ENCODE data around the gene DDB1. TPM values are rescaled to one million over a fixed set of nuclear protein-coding genes. Genes with fewer than 3 reads are reported as not detected.

Gene DDB1
- total RNA-seq, 2 donors from 2014 or later = 179 to 253 TPM

- Histone ChIP-seq H3K27ac (no peak overlapping the region), H3K36me3 (peaks cover 27 to 43% of the 10 kb centered on the region in 2 donors), H3K9me3 (no peaks in the 10 kb centered on the region), H3K27me3 (replicated peaks; ENCODE audit: insufficient read depth) (no peaks in the 10 kb centered on the region), H3K4me1 (replicated peaks) (no peaks in the 10 kb centered on the region), H3K4me3 (no peak overlapping the region)
- TF ChIP-seq CTCF (IDR thresholded peaks at IDR 0.05) = no peak
- TF ChIP-seq POLR2A (IDR thresholded peaks at IDR 0.05) = no peak
- TF ChIP-seq POLR2AphosphoS5 (IDR thresholded peaks at IDR 0.05) = no peak
- intact Hi-C loops (cut with DNase I) = no loop called here
- no peak for DNase-seq (ENCODE audit: low spot score)
- 96% methylated on average over 1 of the region's 1 CpG for WGBS
Measured at GRCh38 chr11:61306221-61306620, 26.7 kb downstream of the DDB1 start.

GRCh38 chr11:61305417-61305816, 27.5 kb downstream of the DDB1 start:
- Histone ChIP-seq H3K27ac (no peak overlapping the region), H3K4me1 (replicated peaks) (no peaks in the 10 kb centered on the region), H3K36me3 (peaks cover 27 to 41% of the 10 kb centered on the region in 2 donors), H3K27me3 (replicated peaks; ENCODE audit: insufficient read depth) (no peaks in the 10 kb centered on the region), H3K9me3 (no peaks in the 10 kb centered on the region), H3K4me3 (no peak overlapping the region)
- 98% methylated on average over 7 of the region's 7 CpGs for WGBS
- no peak for TF ChIP-seq CTCF (IDR thresholded peaks at IDR 0.05)
- intact Hi-C loops (cut with DNase I) = no loop called here
- no peak for DNase-seq (ENCODE audit: low spot score)

DNA sequence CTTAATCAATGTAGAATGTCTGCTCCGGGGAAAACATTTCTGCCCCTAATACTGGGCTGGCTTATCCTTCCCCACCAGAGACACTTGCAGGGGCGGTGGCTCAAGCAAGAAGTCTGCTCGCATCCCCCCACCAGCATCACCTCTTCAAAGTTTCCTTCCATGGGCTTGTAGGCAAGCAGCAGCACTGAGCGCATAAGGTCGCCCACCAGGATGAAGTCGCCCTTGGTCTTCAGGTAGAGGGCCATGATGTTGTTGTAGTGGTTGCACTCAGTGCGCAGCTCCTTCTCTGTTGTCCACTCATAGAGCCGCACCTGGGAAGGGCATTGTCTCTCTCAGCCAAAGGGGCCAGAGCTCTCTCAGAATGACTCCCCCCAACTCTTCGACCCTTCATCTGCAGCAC, 29.2 kb downstream of the DDB1 start:
- H3K27ac ChIP-seq = no peak overlapping the region
- intact Hi-C loops (cut with DNase I) = no loop called here
- no peak overlapping the region for H3K4me3 ChIP-seq
- DNase-seq (ENCODE audit: low spot score) = no peak
- no peaks in the 10 kb centered on the region for H3K9me3 ChIP-seq
- no peaks in the 10 kb centered on the region for H3K27me3 ChIP-seq (replicated peaks; ENCODE audit: insufficient read depth)
- H3K4me1 ChIP-seq (replicated peaks) = no peaks in the 10 kb centered on the region
- 95% methylated on average over 9 of the region's 9 CpGs for WGBS
- peaks cover 13 to 34% of the 10 kb centered on the region in 2 donors for H3K36me3 ChIP-seq
- TF ChIP-seq POLR2A (IDR thresholded peaks at IDR 0.05) (no peak), CTCF (IDR thresholded peaks at IDR 0.05) (no peak), POLR2AphosphoS5 (IDR thresholded peaks at IDR 0.05) (no peak)

DNA sequence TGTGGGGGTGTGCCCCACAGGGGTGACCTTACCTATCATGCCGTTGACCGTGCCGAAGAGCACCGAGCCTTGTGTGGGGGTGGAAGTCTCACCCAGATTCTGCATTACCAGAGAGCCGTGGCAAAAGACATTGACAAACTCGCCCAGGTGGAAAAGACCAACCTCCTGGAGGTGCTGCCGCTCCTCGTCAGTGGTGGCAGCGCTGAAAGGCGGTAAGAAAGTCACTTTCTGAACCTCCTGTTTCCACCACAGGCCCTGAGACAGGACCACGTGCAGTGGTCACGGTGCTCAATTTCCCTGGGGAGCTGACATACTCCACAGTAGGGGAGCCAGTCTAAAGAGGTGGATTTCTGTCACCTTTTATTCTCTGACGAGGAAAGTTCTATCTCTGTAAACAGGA, 30.4 kb downstream of the DDB1 start:
- Histone ChIP-seq H3K36me3 (peaks cover 9 to 34% of the 10 kb centered on the region in 2 donors), H3K27me3 (replicated peaks; ENCODE audit: insufficient read depth) (no peaks in the 10 kb centered on the region), H3K9me3 (no peaks in the 10 kb centered on the region), H3K27ac (no peak overlapping the region), H3K4me1 (replicated peaks) (no peaks in the 10 kb centered on the region), H3K4me3 (no peak overlapping the region)
- 96% methylated on average over 13 of the region's 13 CpGs for WGBS
- no peak for TF ChIP-seq POLR2A (IDR thresholded peaks at IDR 0.05)
- TF ChIP-seq CTCF (IDR thresholded peaks at IDR 0.05) = no peak
- no peak for TF ChIP-seq POLR2AphosphoS5 (IDR thresholded peaks at IDR 0.05)
- DNase-seq (ENCODE audit: low spot score) = no peak
- intact Hi-C loops (cut with DNase I) = no loop called here

DNA sequence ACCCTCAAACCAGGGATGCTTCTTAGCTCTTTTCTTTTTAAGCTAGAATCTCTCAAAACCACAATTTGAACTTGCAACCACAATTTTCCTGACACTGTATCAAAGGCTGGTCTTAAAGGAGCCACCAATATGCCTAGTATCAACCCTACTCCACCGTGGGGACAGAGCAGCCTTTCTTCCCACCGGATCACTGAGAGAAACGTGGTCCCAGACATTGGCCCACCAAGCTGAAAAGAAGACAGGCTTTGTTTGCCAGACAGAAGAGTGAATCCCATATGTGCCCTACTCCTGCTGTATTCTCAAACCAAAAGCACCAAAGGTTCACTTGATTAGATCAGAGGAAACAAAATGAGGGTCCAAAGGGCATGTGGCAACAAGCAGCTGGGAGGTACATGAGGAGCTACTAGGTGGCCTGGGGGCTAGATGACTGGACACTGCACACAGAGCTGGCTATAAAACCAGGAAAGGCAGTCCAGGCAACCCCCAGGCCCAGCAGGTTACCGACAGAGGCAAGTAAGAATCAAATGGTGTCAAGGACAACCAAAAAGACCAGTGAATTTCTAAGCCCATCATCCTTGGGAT, 34.2 kb downstream of the DDB1 start:
- DNase-seq (ENCODE audit: low spot score) = no peak
- Histone ChIP-seq H3K4me1 (replicated peaks) (peaks cover 5% of the 10 kb centered on the region), H3K9me3 (no peaks in the 10 kb centered on the region), H3K4me3 (no peak overlapping the region), H3K36me3 (peaks cover 9 to 27% of the 10 kb centered on the region in 2 donors), H3K27me3 (replicated peaks; ENCODE audit: insufficient read depth) (no peaks in the 10 kb centered on the region), H3K27ac (no peak overlapping the region)
- TF ChIP-seq CTCF (IDR thresholded peaks at IDR 0.05) (no peak), POLR2A (IDR thresholded peaks at IDR 0.05) (no peak), POLR2AphosphoS5 (IDR thresholded peaks at IDR 0.05) (no peak)
- WGBS = 84% methylated on average over 4 of the region's 4 CpGs
- intact Hi-C loops (cut with DNase I) = no loop called here
